Hematopoietic multipotent progenitor cell treated with erythropoietin and hydrocortisone succinate and interleukin-3 and kit ligand, for 8 days (in vitro differentiated cells): ENCODE measurements around the gene XCL1.
"Not testable (repeated sequence)": the region's sequence is repeated elsewhere in the genome, so short reads cannot be mapped to it uniquely, and the experiment has no call there.

ENCODE experiments used
- DNase-seq: peaks from one replicate; pipeline ENCODE4 v3.0.0-alpha.2; 2015

Gene XCL1

GRCh38 chr1:168576245-168576688 is at the start of gene XCL1:
Gene XCL1, plus strand, starts transcription at chr1:168576605. Its CDS starts 33 bp downstream, at chr1:168576638.
- DNase-seq, result not testable (repeated sequence)

GRCh38 chr1:168529518-168529917 is 46.9 kb upstream of the XCL1 start:
- no peak for DNase-seq

GRCh38 chr1:168531615-168532345 is 44.6 kb upstream of the XCL1 start:
- no peak for DNase-seq

- DNase-seq, result peak; percentile 38
These were observed 40.9 kb upstream of the XCL1 start for GRCh38 chr1:168535536-168535935.

GRCh38 chr1:168540798-168541197 is 35.6 kb upstream of the XCL1 start:
- DNase-seq, result not testable (repeated sequence)

- DNase-seq, result not testable (repeated sequence)
These were observed 33.4 kb upstream of the XCL1 start for GRCh38 chr1:168542978-168543377.

GRCh38 chr1:168543840-168544498 is 32.4 kb upstream of the XCL1 start, which contains the start of gene XCL2:
Gene XCL2, minus strand, starts transcription at chr1:168543997. Its CDS starts 33 bp downstream, at chr1:168543964.
- DNase-seq, result not testable (repeated sequence)

GRCh38 chr1:168545678-168546552 is 30.5 kb upstream of the XCL1 start:
- DNase-seq, result peak; percentile 38

- DNase-seq, result not testable (repeated sequence)
These were observed 29.9 kb upstream of the XCL1 start for GRCh38 chr1:168546553-168546895.

GRCh38 chr1:168550971-168551370 is 25.4 kb upstream of the XCL1 start:
- DNase-seq, result no peak

GRCh38 chr1:168551688-168552087 is 24.7 kb upstream of the XCL1 start:
- DNase-seq, result no peak

GRCh38 chr1:168552961-168553360 is 23.4 kb upstream of the XCL1 start:
- no peak for DNase-seq

GRCh38 chr1:168553680-168554553 is 22.5 kb upstream of the XCL1 start:
- no peak for DNase-seq

GRCh38 chr1:168554603-168555483 is 21.6 kb upstream of the XCL1 start:
- DNase-seq, result no peak

GRCh38 chr1:168555508-168556046 is 20.8 kb upstream of the XCL1 start:
- no peak for DNase-seq

GRCh38 chr1:168556647-168557046 is 19.8 kb upstream of the XCL1 start:
- no peak for DNase-seq

- DNase-seq, result no peak
These were observed 16.0 kb upstream of the XCL1 start for GRCh38 chr1:168560370-168560769.

GRCh38 chr1:168561989-168562388 is 14.4 kb upstream of the XCL1 start:
- no peak for DNase-seq

- DNase-seq, result no peak
These were observed 10.6 kb upstream of the XCL1 start for GRCh38 chr1:168565825-168566224.

GRCh38 chr1:168567007-168567406 is 9.4 kb upstream of the XCL1 start:
- DNase-seq, result no peak

- DNase-seq, result no peak
These were observed 8.8 kb upstream of the XCL1 start for GRCh38 chr1:168567568-168567967.
